Gastroesophageal sphincter (tissue), 4 donors: Measurements from ENCODE around the gene SCAI. TPM values are rescaled to one million over a fixed set of nuclear protein-coding genes. Genes with fewer than 3 reads are reported as not detected.

ENCODE experiments used
- ATAC-seq: fragments of 150-250 bp; one replicate; pipeline ENCODE4 v1.9.1; 2016; ENCODE audit warnings: mild to moderate bottlenecking, moderate library complexity
- H3K27ac ChIP-seq, 4 donors: fragments of 200-600 bp; sonication (generic) in 3 of 4; 1 replicate in 3 of 4; 2 replicates in 1 of 4; pipeline ENCODE4 v1.5.1; 2016 to 2019
- H3K27me3 ChIP-seq: fragments of 200-600 bp; sonication (generic); one replicate; pipeline ENCODE4 v1.5.1; 2019
- H3K36me3 ChIP-seq, 2 donors: fragments of 200-600 bp; sonication (generic); one replicate each; pipeline ENCODE4 v1.5.1; 2019; ENCODE audit warnings: control low read depth in 1 of 2
- H3K4me1 ChIP-seq, 3 donors: fragments of 200-600 bp; sonication (generic); 1 replicate in 2 of 3; 2 replicates in 1 of 3; pipeline ENCODE4 v1.5.1; 2016 to 2019; ENCODE audit warnings: control low read depth in 2 of 3
- H3K4me3 ChIP-seq, 2 donors: fragments of 200-600 bp; sonication (generic); one replicate each; pipeline ENCODE4 v1.5.1; 2019; ENCODE audit warnings: mild to moderate bottlenecking in 1 of 2, moderate library complexity in 1 of 2
- H3K9me3 ChIP-seq, 3 donors: fragments of 200-600 bp; sonication (generic); one replicate each; pipeline ENCODE4 v1.5.1; 2017 to 2019; ENCODE audit warnings: control low read depth in 2 of 3
- EP300 ChIP-seq: sonication (generic); formaldehyde crosslinking; IDR thresholded peaks from one replicate; pipeline ENCODE4 v1.6.1; 2017; ENCODE audit warnings: antibody characterized with exemption, mild to moderate bottlenecking
- POLR2A ChIP-seq, 2 donors: fragments of 450-650 bp; IDR thresholded peaks; one replicate each; pipeline ENCODE4 v1.6.1; 2017; ENCODE audit warnings: antibody characterized with exemption in 2 of 2, mild to moderate bottlenecking in 2 of 2, moderate library complexity in 1 of 2
- POLR2AphosphoS5 ChIP-seq: sonication (generic); formaldehyde crosslinking; IDR thresholded peaks from one replicate; pipeline ENCODE4 v1.6.1; 2017; ENCODE audit warnings: antibody characterized with exemption
- WGBS, 2 donors: methylation state at CpG; one replicate each; pipeline ENCODE4 v1.1.5; 2018; ENCODE audit warnings: low coverage in 1 of 2; 5-methylcytosine and 5-hydroxymethylcytosine counted together
- total RNA-seq, 4 donors: library from RNA; depleted of rRNA; stranded (reverse); fragments of >200 nt; gene quantifications; one replicate each; pipeline ENCODE4 v1.1.0, GENCODE V29; 2016
- TF ChIP-seq, protein P1 (sequence below), 4 experiments: fragments of 200-600 bp in 2 of 4; fragments of 450-650 bp in 2 of 4; sonication (generic) in 1 of 4; IDR thresholded peaks; one replicate each; pipeline ENCODE4 v1.5.1; 2017 to 2019; ENCODE audit warnings: antibody characterized with exemption in 4 of 4, mild to moderate bottlenecking in 2 of 4, moderate library complexity in 2 of 4

SCAI gene
- total RNA-seq, 4 donors from 2014 or later: 6.9 to 15.9 (median 7.7) TPM

GRCh38 chr9:125141751-125142150 is 1.6 kb downstream of the SCAI start:
- 82 to 99% methylated on average over 4 of the region's 4 CpGs for WGBS, 2 donors
- Histone ChIP-seq H3K4me1 (peaks cover 0 to 44% (median 3%) of the 10 kb centered on the region in 3 donors), H3K9me3 (no peaks in the 10 kb centered on the region), H3K36me3 (peaks cover 0 to 15% of the 10 kb centered on the region in 2 donors), H3K4me3 (no peak overlapping the region), H3K27ac (no peak overlapping the region), H3K27me3 (no peaks in the 10 kb centered on the region)
- no peak for ATAC-seq
- TF ChIP-seq POLR2A (IDR thresholded peaks at IDR 0.05): no peak
- no peak for TF ChIP-seq POLR2AphosphoS5
- TF ChIP-seq EP300: no peak
- TF ChIP-seq, protein P1, sequence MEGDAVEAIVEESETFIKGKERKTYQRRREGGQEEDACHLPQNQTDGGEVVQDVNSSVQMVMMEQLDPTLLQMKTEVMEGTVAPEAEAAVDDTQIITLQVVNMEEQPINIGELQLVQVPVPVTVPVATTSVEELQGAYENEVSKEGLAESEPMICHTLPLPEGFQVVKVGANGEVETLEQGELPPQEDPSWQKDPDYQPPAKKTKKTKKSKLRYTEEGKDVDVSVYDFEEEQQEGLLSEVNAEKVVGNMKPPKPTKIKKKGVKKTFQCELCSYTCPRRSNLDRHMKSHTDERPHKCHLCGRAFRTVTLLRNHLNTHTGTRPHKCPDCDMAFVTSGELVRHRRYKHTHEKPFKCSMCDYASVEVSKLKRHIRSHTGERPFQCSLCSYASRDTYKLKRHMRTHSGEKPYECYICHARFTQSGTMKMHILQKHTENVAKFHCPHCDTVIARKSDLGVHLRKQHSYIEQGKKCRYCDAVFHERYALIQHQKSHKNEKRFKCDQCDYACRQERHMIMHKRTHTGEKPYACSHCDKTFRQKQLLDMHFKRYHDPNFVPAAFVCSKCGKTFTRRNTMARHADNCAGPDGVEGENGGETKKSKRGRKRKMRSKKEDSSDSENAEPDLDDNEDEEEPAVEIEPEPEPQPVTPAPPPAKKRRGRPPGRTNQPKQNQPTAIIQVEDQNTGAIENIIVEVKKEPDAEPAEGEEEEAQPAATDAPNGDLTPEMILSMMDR (IDR thresholded peaks at IDR 0.05): no peak

DNA sequence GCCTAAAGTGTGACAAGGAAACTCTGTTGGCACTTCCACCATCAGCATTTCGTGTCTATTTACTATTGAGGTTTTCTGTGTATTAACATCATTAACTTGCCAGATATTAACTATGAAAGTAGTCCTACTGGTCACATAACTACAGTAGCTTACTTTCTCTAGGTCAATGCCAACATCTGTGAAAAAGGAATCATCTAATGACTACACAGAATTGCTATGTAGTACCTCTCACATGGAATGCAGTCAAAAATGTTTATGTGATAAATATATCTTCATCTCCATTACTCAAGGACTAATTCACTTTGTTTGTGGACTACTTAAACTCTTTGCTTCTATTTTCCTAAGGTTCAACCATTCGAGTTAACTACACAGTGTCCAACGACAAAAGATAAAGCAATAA is 2.1 kb downstream of the SCAI start:
- peaks cover 0 to 39% (median 3%) of the 10 kb centered on the region in 3 donors for H3K4me1 ChIP-seq
- H3K9me3 ChIP-seq: no peaks in the 10 kb centered on the region
- H3K36me3 ChIP-seq: peaks cover 0 to 15% of the 10 kb centered on the region in 2 donors
- no peaks in the 10 kb centered on the region for H3K27me3 ChIP-seq
- no peak for TF ChIP-seq EP300
- TF ChIP-seq POLR2AphosphoS5: no peak
- TF ChIP-seq POLR2A (IDR thresholded peaks at IDR 0.05): no peak
- TF ChIP-seq, protein P1 (IDR thresholded peaks at IDR 0.05): no peak
- H3K27ac ChIP-seq: no peak overlapping the region
- 75 to 77% methylated on average over 3 of the region's 3 CpGs for WGBS, 2 donors
- H3K4me3 ChIP-seq: no peak overlapping the region
- no peak for ATAC-seq

GRCh38 chr9:125140576-125140975 is 2.8 kb downstream of the SCAI start:
- TF ChIP-seq POLR2A (IDR thresholded peaks at IDR 0.05) (no peak), POLR2AphosphoS5 (no peak)
- 80 to 86% methylated on average over 1 of the region's 1 CpG for WGBS, 2 donors
- no peak for ATAC-seq

DNA sequence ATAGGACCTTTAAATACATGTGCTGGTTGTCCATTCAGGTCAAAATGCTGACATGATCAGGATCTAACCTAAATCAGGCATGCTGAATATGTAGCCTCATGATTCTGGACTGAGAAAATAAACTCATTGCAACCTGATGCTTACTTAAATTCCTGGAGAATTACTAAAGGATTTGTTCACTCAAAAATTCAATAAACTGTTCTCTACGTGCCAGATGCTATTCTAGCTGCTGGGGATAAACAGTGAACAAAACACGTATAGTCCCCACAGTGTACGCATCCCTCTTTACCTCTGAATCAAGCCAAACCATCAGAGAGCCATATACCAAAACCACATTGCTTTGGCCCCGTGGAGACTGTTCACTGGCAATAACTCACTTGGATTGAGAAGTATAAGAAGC is 6.1 kb downstream of the SCAI start:
- ATAC-seq: no peak
- no peaks in the 10 kb centered on the region for H3K27me3 ChIP-seq
- peaks cover 0 to 12% (median 0%) of the 10 kb centered on the region in 3 donors for H3K4me1 ChIP-seq
- H3K4me3 ChIP-seq: no peak overlapping the region
- TF ChIP-seq EP300 (no peak), POLR2AphosphoS5 (no peak), POLR2A (IDR thresholded peaks at IDR 0.05) (no peak)
- TF ChIP-seq, protein P1 (IDR thresholded peaks at IDR 0.05): no peak
- H3K36me3 ChIP-seq: peaks cover 0 to 15% of the 10 kb centered on the region in 2 donors
- 47 to 58% methylated on average over 3 to 4 of the region's 4 CpGs for WGBS, 2 donors
- H3K27ac ChIP-seq: no peak overlapping the region
- H3K9me3 ChIP-seq: no peaks in the 10 kb centered on the region

More at GRCh38 chr9:125140576-125140975, 2.8 kb downstream of the SCAI start:
- H3K4me1 ChIP-seq: peaks cover 0 to 32% (median 3%) of the 10 kb centered on the region in 3 donors
- H3K9me3 ChIP-seq: no peaks in the 10 kb centered on the region
- H3K4me3 ChIP-seq: no peak overlapping the region
- no peak overlapping the region for H3K27ac ChIP-seq
- peaks cover 0 to 15% of the 10 kb centered on the region in 2 donors for H3K36me3 ChIP-seq
- H3K27me3 ChIP-seq: no peaks in the 10 kb centered on the region

DNA sequence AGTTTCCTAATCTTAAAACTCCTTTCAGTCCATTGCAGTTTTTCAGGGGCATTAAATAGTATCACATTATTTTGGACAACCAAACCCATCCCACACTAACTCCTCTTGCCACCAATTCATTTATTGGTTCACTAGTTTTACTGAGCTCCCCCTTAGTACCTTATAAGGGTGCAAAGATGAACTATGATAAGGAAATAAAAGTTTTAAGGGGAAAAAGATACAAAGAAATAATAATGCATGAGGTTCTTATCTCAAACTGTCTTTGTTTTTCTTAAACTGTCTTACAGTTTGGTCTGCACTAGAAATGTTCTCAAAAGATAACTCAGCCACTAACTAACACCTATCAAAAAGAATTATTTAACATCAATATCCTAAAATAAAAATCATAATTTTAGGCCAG is 8.4 kb downstream of the SCAI start:
- H3K27me3 ChIP-seq: no peaks in the 10 kb centered on the region
- H3K9me3 ChIP-seq: no peaks in the 10 kb centered on the region
- no peaks in the 10 kb centered on the region for H3K4me1 ChIP-seq
- peaks cover 0 to 11% of the 10 kb centered on the region in 2 donors for H3K36me3 ChIP-seq
- no peak overlapping the region for H3K27ac ChIP-seq
- TF ChIP-seq, protein P1 (IDR thresholded peaks at IDR 0.05): no peak
- TF ChIP-seq POLR2A (IDR thresholded peaks at IDR 0.05): no peak
- TF ChIP-seq POLR2AphosphoS5: no peak
- no peak for TF ChIP-seq EP300
- ATAC-seq: no peak
- no peak overlapping the region for H3K4me3 ChIP-seq
